ENCODE measurements around the gene FKBP8.
A peak's percentile ranks its signal among the peaks of the same experiment; 100 is the strongest.
"Not testable (repeated sequence)": the region's sequence is repeated elsewhere in the genome, so short reads cannot be mapped to it uniquely, and the experiment has no call there.

FKBP8 gene

DNA sequence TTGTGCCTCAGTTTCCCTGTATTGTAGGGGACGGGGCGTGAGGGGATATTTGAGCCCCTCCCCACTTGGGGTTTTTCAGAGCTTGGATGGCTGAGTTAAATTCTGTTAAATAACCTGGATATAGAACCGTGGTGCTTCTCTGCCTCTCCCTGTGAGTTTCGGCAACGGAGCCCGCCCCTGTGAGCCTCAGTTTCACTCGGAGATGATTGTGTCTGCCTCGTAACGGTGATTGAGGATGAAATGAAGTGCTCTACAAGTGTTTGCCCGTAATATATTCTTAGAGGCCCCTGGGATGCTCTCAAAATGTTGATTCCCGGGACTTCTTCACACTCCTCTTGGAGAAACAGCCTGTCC lies 14.8 kb upstream of the FKBP8 start:
- DNase-seq = no peak

DNA sequence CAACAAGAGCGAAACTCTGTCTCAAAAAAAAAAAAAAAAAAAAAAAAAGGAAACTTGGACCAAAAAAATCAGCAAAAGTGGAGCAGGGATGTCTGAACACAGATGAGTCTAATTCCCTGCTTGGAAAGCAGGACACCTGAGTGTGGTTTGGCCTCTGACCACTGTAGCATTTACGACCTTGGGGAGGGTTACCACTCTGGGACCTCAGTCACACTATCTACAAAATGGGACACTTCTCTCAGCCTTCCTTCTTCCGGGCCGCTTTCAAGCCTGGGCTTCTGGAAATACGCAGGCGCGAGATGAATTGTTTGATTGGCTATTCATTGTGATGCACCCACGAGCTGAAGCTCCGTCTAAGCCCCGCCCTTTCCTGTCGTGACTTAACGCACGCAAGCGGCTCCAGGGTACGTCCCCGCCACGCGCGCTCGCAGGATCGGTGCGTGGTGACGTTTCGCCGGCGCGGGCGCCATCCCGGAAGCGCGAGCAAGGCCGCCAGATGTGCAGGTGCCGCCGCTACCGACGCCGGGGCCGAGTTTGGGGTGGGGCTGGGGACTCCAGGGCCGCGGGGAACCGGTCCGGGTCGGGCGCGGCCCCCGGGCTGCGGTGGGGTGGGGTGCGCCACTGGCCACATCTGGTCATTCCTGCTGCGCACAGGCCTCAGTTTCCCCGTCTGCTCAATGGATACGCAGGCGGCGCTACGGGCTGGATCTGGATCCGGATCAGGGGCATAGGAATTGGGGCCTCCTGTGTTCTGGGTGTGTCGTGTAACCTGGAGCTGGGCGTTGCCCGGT lies 14.2 kb upstream of the FKBP8 start, which contains the start of gene KXD1:
Gene KXD1, plus strand, starts transcription at position 460 of the 791 bp plus-strand sequence. CDS start 4,187 bp downstream, outside the sequence.
- peak; percentile 82 for DNase-seq

DNA sequence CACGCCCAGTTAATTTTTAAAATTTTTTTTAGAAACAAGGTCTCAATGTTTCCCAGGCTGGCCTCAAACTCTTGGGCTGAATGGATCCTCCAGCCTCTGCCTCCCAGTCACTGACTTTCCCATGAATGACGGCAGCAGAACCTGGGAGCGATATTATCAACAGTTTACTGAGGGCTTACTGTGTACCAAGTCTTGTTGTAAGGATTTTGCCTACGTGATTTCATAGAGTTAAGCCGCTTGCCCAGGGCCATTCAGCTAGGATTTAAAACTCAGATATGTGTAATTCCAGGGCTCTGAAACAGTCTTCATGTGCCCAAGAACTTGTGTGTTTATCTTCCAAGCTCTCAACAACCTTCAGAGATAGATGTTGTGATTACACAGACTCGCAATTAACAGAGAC lies 8.3 kb upstream of the FKBP8 start:
- no peak for DNase-seq

DNA sequence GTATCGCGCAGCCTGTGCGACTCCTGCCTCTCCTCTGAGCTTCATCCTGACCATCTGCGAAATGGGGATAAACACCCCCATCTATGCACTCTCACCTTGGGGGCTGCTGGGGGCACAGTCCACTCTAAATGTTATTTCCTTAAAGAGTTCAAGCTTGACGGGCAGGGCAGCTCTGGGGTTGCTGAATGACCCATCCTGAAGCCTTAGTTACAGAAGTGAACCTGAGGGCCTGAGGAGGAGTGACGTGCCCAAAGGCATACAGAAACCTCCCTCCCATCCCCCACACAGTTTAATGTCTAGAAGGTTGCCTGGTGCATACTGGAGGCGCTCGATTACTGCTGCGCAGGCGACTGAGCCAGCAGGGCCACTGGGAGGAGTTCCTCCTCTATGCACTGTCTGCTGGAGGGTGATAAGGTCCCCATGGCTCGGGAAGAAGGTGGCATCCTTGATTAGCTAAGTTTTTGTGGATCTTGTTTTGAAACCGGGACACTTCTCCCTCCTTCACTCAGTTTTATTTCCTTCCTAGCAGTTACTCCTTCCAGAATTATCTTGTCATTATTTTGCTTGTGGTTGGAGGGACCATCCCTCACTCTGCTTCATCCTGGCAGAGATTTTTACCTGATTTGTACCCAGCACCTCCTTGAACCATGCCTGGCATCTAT lies 572 bp upstream of the FKBP8 start:
- peak; percentile 24 for DNase-seq

DNA sequence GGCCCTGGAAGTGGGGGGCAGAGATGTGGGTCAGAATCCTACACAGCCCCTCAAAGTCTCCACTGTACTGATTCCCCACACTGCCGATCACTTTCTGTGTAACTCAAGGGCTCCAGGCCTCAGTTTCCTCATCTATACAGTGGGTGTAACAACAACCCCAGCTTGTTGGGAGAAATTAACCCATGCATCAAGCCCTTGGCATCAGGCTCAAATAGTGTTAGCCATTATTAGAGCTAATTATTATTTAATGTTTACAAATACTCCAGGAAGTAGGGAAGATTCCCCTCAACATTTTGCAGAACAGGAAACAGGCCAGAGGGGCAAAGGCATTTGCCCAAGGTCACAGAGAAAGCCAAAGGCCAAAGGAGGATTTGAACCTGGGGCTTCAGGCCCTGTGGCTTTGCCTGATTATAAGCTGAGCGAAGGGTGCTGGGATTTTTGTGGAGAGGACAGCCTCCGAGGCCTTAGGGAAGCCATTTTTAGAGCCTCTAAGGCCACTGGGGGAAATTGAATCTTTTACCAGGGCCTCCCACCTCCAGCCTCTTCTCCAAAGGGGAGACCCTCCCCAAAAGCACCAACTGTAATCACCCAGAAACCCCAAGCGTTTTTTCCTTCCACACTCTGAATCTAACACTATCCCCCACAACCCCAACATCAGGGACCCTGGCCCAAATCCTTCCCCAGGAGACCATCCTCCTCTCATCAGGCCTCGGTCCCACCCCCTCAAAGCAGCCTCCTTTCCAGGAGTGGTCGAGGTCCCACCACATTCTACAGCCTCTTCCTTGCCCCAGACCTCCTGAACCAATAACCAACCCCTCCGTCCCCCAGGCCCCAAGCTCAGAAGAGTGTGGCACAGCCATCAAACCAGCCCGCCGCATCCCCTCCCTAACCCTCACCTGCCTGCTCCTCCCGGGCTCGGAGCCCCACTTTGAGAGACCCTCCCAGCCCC lies 1.1 kb downstream of the FKBP8 start:
- no peak for DNase-seq

DNA sequence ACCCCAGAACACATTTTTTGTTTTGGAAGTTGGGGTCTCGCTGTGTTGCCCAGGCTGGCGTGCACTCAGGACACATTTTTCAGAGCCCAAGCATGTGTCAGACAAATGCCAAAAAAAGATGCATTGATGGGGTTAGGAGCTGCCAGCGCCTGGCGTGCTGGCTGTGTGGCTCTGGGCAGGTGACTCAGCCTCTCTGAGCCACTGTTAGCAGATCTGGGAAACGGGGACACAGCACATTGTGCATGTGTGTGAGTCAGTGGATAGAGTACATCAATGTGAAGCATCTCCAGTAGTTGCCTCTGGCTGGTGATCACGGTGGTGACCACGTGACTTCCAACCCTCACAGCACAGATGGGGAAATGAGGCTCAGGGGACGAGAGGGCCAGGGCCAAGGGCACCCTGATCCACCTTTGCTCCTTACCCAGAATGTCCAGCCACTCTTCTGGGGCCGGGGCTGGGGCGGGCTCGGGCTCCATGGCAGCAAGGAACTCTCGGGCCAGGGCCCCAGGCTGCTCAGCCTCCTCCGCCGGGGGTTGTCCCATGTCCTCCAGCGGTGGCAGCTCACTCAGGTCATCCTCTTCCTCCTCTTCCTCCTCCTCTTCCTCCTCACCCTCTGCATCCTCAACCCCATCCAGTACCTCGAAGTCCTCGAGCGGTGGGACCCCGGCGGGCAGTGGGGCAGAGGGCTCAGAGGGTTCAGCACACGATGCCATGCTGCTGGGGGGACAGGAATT lies 1.9 kb downstream of the FKBP8 start:
- DNase-seq = no peak

DNA sequence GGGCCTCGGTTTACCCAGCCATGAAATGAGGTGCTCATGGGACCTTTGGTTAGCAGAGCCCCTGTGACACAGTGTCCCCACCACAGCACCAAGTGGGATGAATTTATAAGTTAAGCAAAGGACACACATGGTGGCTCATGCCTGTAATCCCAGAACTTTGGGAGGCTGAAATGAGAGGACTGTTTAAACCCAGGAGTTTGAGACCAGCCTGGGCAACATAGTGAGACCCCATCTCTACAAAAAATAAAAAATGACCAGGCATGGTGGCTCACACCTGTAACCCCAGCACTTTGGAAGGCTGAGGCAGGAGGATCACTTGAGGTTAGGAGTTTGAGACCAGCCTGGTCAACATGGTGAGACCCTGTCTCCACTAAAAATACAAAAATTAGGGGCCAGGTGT lies 3.2 kb downstream of the FKBP8 start:
- not testable (repeated sequence) for DNase-seq

DNA sequence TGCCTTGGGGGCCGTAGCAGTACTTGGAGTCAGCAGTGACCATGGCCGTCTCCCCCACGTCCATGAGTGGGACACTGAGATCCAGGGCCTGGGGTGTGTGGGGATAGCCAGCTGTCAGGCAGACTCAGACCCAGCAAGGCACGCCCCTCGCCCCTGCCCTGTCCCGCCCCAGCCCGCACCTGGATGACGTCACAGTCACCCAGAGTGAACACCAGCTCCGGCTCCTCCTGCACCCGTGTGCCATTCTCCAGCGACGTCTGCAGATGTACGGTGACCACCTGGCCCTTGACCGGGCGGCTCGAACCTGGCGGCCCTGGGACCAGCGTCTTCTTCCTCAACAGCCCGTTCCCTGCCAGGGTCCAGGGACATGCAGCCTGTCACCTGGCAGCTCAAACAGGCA lies 4.0 kb downstream of the FKBP8 start:
- DNase-seq = no peak

DNA sequence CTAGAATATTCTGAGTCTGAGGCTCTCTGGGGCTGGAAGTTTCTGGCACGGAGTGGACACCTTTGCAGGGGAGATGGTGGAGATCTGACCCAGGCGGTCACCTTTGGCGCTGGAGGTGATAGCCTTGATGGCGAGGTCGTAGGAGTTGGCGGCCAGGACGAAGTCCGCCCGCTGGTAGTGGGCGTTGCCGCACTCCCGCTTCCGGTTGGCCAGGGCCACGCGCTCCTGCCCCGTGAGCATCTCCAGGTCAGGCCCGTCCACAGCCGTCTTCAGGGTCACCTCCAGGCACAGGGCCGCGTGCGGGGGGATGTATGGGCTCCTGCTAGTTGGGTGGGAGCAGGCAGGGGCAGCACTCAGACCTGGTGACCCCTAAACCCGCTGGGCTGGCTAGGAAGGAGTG lies 5.3 kb downstream of the FKBP8 start:
- DNase-seq = no peak

DNA sequence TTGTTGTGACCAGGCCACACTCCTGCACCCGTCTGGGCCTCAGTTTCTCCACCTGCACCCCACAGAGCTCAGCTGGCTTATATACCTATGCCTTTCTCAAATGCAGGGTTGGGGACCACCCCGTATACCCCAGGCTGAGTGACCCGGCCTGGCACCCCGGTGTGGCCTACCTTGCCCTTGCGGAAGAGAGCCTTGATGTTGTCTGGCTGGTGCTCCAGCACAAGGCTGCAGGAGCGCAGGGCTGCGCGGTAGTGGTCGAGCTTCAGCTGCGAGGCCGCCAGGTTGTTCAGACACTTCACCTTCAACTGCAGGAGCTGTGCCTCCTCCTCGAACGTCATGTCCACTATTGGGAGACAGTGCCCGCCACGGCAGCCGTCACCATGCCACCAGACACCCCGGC lies 5.9 kb downstream of the FKBP8 start:
- DNase-seq = no peak

DNA sequence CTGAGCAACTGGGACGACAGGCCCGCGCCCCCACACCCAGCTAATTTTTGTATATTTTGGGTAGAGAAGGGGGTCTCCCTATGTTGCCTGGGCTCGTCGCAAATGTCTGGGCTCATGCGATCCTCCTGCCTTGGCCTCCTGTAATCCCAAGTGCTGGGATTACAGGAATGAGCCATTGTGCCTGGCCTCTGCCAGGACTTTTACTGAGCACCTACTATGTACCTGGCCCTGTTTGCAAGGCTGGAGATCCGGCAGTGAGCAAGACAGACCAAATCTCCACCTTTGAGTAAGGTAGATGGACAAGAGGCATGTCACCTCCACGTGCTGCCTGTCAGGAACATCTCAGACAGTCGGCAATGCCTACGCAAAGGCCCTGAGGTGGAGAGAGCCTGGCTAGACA lies 6.9 kb downstream of the FKBP8 start:
- no peak for DNase-seq

DNA sequence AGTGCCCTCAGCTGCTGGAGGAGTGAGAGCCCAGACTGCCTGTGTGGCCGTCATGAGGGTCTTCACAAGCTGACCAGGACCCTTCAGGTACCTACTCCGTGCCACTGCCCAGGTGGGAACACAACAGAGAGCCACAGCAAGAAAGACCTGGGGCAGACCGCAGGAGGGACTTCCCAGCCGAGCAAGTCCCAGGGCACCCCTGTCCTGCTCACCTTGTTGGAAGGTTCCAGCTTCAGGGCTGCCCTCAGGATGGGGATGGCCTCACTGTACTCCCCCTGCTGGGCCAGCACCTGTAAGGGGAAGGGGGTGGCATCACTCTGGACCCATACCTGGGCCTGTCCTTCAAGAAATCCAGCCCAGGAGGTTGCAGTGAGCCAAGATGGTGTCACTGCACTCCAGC lies 10.3 kb downstream of the FKBP8 start:
- DNase-seq = no peak

DNA sequence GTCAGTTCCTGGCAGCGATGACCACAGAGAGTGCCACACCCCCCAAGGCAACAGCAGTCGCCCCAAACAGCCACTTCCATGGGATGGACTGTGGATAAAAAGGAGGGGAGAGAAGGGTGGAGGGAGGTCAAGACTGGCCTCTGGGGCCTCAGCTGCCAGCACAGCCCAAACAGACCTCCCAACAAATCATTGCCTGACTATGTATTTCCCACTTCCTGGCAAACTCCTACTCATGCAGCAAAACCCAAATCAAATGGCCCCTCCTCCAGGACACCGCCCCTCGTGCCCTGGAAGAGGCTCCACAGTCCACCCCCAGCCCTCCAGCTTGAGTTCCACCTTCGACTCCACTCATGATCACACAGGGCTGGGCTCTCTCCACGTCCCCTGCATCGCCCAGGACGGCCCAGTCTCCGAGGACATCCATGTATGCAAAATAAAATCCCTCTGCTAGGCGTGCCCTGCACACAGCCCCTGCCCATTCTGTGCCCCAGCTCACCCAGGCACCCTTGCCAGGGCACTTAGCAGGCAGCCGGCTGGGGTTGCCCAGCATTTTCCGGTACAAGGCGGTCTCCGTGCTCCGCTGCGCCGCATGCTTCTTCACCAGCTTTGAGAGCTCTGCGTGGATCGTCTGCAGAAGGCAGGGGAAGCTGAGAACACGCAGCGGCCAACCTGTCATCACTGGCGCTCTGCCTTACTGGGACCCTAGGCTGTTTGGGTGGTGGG lies 11.0 kb downstream of the FKBP8 start:
- no peak for DNase-seq

DNA sequence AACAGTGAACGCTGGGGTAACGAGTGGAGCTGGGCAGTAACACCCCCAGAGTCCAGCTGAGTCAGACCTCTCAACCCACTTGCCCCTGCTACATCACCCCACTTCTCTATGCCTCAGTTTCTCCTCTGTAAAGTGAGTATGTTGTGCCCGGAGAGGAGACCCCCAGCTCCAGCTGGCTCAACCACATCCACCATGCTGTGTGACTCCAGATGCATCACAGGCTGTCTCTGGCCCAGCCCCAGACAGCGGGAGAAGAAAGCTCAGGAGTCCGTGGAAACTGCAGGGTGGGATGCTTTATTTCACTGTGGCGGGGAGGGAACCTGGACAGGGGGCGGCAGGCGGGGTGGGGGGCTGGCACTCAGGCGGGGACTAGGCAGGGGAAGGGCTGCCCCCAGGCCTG lies 11.9 kb downstream of the FKBP8 start:
- DNase-seq = no peak

DNA sequence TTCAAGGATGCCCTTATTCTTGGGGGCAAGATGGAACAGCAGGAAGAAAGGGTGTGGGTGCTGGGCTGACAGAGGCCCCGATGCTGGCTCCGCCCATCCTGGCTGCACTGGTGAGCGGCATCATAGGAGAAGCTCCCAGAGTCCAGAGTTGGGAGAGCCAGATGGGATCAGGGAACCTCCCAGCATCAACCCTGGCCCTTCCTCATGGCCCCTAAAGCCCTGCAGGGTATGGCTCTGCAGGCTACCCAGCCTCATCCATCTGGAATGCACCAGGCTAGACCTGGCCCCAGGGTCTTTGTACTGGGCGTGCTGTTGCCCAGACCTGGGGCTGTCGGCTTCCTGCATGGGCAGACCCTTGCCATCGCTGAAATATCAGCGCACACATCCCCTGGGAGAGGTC lies 13.6 kb downstream of the FKBP8 start:
- DNase-seq = no peak

DNA sequence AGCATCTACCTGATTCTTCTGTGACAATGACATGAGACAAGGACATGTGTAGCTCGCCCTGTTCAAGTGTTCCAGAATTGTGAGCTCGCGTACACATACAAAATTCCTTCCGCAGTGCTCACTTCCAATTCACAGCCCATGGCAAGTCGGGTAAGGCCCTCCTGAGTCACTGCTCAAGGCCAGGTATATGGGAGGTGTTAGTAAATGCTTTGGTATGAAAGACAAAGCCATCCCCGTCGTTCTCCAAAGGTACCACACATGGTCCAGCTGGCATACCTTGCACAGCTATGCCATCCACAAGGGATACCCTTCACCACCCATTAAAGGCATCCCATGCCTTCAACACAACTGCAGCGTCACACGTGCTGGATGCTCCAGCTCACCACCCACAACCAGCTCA lies 17.1 kb downstream of the FKBP8 start:
- DNase-seq = no peak

DNA sequence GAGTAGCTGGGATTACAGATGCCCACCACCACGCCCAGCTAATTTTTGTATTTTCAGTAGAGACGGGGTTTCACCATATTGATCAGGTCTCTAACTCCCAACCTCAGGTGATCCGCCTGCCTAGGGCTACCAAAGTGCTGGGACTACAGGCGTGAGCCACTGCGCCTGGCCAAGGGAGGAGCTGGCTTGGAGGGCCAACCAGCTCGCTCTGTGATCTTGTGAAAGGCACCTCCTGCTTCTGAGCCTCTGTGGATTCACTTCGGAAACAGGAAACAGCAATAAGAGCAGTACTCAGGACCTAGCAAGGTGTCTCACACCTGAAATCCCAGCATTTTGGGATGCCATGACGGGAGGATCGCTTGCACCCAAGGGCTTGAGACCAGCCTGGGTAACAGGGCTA lies 19.5 kb downstream of the FKBP8 start:
- no peak for DNase-seq

DNA sequence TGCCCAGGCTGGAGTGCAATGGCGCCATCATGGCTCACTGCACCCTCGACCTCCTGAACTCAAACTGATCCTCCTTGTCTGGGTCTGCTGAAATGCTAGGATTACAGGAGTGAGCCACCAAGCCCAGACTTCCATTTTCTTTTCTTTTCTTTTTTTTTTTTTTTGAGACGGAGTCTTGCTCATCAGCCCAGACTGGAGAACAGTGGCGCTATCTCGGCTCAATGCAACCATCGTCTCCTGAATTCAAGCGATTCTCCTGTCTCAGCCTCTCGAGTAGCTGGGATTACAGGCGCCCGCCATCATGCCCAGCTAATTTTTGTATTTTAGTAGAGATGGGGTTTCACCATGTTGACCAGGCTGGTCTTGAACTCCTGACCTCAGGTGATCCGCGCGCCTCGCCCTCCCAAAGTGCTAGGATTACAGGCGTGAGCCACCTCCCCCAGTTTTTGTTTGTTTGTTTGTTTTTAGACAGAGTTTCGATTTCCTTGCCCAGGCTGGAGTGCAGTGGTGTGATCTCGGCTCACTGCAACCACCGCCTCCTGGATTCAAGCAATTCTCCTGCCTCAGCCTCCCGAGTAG lies 20.4 kb downstream of the FKBP8 start:
- DNase-seq = not testable (repeated sequence)

DNA sequence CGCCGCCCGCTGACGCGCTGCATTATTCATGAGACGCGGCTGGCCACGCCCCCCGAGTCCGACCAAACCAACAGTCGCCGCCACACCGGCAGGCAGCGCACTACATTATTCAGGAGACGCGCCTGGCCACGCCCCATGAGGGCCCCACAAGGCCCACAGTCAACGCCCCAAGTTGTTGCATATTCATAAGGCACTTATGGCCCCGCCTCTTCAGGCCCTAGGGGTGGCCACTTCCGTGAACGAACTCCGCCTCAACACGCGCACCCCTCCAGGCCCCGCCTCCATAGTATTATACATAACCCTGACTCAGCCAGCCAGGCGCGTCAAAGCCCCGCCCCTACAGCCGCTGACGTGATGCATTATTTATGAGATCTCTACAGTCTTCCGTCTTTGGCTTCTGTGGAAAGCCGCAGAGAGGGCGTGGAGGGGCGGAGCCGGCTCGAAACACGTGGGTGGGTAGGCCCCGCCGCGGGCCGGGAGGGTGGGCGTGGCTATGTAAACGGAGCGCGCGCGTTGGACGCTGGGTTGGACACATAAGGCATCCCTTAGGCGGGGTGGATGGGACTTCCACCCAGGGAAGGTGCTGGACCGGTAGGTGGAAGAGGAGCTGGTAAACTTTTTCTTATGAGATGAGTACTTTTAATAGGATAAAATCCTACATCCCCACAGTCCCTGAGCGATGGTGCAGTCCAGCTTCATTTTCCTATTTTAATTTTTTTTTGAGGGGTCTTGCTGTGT lies 21.1 kb downstream of the FKBP8 start:
- DNase-seq = peak; percentile 97

DNA sequence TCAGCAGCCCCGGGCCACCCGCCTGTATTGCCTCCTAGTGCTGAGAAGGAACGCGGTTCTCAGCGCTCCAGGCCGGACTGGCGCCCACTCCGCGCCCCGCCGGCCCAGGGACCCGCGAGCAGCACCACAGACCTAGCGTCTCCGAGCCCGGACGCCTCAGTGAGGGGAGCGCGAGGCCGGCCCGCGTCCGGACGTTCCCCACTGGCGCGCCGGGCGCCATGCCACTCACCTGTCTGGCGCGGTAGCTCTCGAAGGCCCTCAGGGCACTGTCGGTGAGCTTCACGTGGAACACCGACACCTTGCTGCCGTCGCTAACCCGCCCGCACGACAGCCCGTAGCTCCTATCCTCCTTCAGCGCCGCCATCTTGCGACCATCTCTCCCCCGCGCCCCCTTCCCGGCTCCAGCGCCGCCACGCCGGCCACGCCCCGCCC lies 21.7 kb downstream of the FKBP8 start, which contains the start of gene ELL:
Gene ELL, minus strand, starts transcription at position 379 of the 432 bp plus-strand sequence. Its CDS starts 15 bp downstream, at position 364.
- DNase-seq = no peak

Data from NCI-H526 treated with DMSO at 0.1 percent for 48 hours (cell line).